HG02970 (cell line): ENCODE data around the gene OR56B1.

ENCODE experiments used
- ATAC-seq: cut with Tn5 transposase; IDR thresholded peaks from one replicate; pipeline ENCODE4 v1.9.1; 2021; ENCODE audit warnings: mild to moderate bottlenecking, moderate library complexity, moderate number of reproducible peaks; ENCODE audit not compliant: unreplicated experiment, low FRiP score

The OR56B1 gene

DNA sequence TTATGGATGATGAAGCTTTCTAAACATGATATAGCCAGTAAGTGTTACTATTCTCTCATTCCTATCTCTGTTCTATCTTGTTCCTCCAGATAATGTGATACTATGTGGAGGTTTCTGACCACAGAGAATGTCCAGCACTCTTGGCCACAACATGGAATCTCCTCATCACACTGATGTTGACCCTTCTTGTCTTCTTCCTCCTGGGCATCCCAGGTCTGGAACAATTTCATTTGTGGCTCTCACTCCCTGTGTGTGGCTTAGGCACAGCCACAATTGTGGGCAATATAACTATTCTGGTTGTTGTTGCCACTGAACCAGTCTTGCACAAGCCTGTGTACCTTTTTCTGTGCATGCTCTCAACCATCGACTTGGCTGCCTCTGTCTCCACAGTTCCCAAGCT is 9.9 kb upstream of the OR56B1 start:
- ATAC-seq = no peak

DNA sequence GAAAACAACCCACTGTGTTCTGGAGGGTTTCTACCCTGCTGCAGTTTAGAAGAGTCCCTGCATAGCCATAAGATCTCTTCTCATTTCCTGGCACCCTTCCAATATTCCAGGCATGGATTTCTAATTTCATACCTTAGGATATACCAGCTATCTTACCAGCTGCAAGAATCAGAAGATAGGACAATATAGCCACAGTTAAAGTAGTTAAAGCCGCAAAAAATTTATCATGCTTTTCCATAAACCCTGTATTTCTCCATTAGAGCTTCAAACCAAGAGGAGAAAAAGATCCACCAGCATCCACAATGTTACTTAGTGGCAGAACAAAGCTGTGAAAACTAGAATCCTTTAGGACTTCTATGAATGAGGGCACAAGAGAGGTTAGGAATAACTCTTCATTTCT is 8.6 kb upstream of the OR56B1 start:
- no peak for ATAC-seq

DNA sequence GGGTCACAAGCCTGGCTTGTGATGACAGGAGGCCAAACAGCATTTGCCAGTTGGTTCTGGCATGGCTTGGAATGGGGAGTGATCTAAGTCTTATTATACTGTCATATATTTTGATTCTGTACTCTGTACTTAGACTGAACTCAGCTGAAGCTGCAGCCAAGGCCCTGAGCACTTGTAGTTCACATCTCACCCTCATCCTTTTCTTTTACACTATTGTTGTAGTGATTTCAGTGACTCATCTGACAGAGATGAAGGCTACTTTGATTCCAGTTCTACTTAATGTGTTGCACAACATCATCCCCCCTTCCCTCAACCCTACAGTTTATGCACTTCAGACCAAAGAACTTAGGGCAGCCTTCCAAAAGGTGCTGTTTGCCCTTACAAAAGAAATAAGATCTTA is 843 bp downstream of the OR56B1 start:
- ATAC-seq = no peak

DNA sequence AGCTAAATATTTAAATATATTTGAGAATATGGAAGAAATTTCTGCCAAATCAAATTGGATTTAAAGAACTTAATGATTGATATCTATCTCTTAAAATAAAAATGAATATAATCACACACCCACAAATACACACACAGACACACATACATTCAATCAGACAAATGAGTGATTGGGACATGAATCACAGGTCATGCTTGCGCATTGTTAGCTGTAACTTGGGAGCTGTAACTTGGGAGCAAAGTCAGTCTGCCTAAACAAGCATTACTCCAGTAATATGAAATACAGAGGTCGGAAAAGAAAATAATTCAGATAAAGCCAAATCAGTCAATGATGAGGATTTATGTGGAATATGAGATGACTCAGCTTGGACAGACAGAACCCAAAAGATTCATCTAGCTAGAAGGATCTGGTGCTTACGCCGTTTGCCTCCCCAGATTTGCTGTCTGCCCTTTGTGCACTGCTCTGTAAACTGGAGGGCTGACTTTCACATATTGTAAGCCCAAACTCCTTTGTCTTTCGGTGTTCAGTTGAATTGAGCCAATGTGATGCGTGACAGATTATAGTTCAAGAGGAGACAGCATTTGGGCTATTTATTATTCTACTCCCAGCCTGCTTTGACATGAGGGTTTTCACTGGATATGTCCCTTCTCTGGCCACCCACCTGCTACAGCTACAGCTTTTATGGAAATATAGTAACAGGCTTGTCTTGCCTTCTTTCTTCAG is 1.6 kb downstream of the OR56B1 start:
- no peak for ATAC-seq

DNA sequence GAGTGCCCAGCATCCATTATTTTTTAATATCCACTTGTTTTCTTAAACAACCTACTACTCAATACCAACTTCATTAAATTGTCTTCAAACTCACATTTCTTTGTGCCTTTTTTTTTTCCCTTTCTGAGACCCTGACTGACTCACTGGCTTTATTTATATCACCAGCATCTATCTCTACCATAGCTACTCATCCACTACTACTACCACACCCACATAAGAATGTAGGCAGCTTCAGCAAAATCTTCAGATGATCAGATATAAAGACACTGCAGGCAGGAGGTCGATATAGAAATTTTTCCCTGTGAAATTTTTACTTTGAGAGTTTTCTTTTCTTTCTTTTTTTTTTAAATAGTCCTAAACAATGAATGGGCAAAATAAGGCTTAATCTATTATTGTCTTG is 2.2 kb downstream of the OR56B1 start:
- ATAC-seq = no peak

DNA sequence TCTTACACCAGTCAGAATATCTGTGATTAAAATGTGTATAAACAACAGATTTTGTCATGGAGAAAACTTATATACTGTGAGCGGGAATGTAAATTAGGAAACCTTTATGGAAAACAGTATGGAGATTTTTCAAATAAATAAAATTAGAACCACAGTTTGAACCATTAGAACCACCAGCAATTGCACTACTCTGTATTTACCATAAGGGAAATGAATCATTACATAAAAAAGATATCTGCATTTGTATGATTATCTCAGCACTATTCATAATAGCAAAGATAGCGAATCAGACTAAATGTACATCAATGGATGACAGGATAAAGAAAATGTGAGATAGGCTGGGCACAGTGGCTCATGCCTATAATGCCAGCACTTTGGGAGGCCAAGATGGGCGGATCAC is 10.4 kb downstream of the OR56B1 start:
- no peak for ATAC-seq

DNA sequence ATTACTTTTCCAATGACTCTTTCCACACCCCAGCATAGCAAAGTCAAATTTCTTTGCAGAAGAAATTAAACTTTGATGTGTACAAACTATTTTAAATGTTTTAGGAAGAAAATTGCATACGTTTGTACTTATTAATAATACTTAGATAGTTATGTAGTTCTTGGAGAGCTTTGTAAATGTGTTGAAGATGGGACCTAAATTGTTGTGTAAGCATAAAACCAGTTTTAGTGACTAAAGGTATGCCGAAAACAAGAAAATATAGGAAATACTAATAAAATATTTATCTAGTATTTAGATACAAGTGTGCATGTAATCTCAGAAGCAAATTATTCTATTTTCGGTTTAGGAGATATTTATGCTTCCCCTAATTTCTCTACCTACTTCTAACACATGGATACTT is 13.6 kb downstream of the OR56B1 start:
- no peak for ATAC-seq

DNA sequence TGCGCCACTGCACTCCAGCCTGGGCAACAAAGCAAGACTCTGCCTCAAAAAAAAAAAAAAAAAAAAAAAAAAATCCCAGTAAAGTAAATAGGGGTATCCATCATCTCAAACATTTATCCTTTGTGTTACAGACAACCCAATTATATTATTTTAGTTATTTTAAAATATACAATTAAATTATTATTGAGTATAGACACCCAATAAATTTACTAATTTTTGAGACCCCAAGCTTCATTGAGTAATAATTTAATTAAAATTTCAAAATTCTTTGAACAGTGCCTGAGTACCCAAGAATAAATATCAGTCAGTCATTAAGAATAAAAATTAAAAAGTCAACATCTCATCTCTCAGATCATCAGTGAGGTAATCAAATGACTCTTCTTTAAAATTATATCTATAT is 17.7 kb downstream of the OR56B1 start, which contains the start of gene OR52N4:
Gene OR52N4 (plus strand): TSS at position 301 of the 400 bp plus-strand sequence. CDS start 498 bp downstream, outside the sequence.
- ATAC-seq = no peak

DNA sequence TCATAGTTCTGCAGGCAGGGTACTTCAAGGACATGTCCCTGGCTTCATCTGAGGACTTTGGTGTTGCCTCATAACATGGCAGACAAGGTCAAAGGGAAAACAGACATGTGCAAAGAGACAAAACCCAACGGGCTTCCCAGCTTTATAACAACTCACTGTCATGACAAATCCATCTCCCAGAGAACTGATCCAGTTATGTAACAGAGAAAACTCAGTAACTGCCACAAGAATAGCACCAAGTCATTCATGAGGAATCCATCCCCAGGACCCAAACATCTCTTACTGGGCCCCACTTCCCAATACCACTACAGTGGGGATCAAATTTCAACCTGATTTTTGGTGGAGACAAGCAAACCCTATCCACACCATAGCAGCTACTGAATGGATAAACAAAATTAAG is 30.8 kb downstream of the OR56B1 start:
- ATAC-seq = no peak

DNA sequence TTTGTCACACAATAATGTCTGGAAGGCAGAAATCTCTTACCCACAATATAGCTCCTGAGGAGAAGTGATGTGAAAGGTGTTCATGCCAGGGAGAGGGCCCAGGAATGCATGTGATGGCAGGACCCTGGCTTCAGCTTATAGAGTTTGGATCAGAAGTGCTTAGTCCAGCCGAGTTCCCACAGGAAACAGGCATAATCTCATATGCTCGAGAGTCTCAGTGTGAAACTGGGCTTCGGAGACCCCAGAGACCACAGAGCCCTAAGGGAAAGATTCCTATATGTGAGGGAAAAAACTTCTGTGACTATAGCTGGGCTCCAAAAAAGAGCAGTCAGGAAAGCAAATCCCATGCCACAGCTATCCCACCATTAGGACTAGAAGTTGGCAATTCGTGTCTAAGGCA is 47.0 kb downstream of the OR56B1 start, which contains the start of gene OR52N5:
Gene OR52N5 (minus strand): TSS at position 101 of the 400 bp plus-strand sequence. CDS start 4,721 bp downstream, outside the sequence.
- ATAC-seq = no peak
